ENCODE results near the gene ACTN4. TPM values are rescaled to one million over a fixed set of nuclear protein-coding genes. Genes with fewer than 3 reads are reported as not detected.
A peak's percentile ranks its signal among the peaks of the same experiment; 100 is the strongest.

Gene ACTN4
- total RNA-seq, 1 donor from 2014 or later, result 197 TPM

- TF ChIP-seq, protein P1, sequence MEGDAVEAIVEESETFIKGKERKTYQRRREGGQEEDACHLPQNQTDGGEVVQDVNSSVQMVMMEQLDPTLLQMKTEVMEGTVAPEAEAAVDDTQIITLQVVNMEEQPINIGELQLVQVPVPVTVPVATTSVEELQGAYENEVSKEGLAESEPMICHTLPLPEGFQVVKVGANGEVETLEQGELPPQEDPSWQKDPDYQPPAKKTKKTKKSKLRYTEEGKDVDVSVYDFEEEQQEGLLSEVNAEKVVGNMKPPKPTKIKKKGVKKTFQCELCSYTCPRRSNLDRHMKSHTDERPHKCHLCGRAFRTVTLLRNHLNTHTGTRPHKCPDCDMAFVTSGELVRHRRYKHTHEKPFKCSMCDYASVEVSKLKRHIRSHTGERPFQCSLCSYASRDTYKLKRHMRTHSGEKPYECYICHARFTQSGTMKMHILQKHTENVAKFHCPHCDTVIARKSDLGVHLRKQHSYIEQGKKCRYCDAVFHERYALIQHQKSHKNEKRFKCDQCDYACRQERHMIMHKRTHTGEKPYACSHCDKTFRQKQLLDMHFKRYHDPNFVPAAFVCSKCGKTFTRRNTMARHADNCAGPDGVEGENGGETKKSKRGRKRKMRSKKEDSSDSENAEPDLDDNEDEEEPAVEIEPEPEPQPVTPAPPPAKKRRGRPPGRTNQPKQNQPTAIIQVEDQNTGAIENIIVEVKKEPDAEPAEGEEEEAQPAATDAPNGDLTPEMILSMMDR (IDR thresholded peaks at IDR 0.05), result no peak
- intact Hi-C loops (cut with micrococcal nuclease), result loop anchor here (1.0 to 10.0 kb wide), 12 partner anchors 16 to 711 kb away; partner anchors contain the start of genes ACTN4, DPF1, FAM98C and MRPS12
- POLR2A ChIA-PET, result interaction anchor here (0.6 to 3.9 kb wide), 29 partner anchors 8 to 817 kb away, joined by 3 to 45 read pairs (median 7); partner anchors contain the start of genes ACTN4, FAM98C, MRPS12 and NFKBIB
- DNase-seq (peak; percentile 97), ATAC-seq (ENCODE audit: low read depth) (peak; percentile 28)
- Mint-ChIP-seq H3K36me3 (ENCODE audit: low read depth) (peaks cover 66% of the 10 kb centered on the region), H3K4me3 (peak within 1 kb of the TSS; percentile 100), H3K9me3 (no peaks in the 10 kb centered on the region), H3K4me1 (peaks cover 53% of the 10 kb centered on the region), H3K27ac (peak within 1 kb of the TSS; percentile 97), H3K27me3 (no peaks in the 10 kb centered on the region)
- CTCF ChIA-PET, result interaction anchor here (0.9 to 4.7 kb wide), 7 partner anchors 18 to 312 kb away, joined by 3 to 49 read pairs (median 7); partner anchors contain the start of genes CATSPERG, FAM98C, MRPS12 and SARS2
Observed at GRCh38 chr19:38618590-38619360, 28.7 kb upstream of the ACTN4 start, which contains the start of gene EIF3K. TSS of gene EIF3K (plus strand) at chr19:38619188. CDS start at chr19:38619269, 81 bp downstream.

DNA sequence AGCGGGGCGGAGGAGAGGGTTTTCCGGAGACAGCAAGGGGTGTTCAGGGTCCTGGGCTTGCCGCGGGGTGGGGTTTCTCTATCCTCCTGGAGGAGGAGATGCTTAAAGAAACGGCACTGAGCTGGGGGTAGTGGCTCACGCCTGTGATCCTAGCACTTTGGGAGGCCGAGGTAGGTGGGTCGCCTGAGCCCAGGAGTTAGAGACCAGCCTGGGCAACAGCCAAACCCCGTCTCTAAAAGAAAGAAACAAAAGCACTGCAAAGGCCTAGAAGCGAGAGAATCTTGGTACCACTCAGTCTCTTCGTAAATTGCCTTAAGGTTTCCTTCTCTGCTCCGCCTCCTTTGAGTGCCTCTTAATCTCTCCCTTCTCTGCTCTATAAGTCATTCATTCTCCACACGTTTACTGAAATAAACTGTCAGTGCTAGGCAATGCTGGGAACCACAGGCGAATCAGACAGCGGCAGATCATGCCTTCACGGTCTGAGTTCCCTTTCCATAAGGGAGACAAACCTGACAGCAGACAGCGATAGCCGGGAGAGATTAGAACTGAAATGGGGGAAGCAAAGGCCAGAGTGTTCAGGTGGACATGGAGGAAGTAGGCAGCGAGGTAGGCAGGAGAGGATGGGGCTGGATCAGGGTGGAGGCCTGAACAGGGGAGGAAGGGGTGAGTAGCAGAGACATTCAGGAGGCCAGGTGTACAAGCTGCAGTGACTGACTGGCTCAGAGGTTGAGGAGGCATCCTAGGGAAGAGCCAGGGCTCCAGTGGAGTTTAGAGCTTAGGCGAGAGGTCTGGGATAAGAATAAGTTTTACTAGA is 27.9 kb upstream of the ACTN4 start:
- H3K4me3 Mint-ChIP-seq, result peak overlapping the region; percentile 100
- H3K36me3 Mint-ChIP-seq (ENCODE audit: low read depth), result peaks cover 68% of the 10 kb centered on the region
- DNase-seq (no peak), ATAC-seq (ENCODE audit: low read depth) (no peak)
- intact Hi-C loops (cut with micrococcal nuclease), result loop anchor here (1.0 to 10.0 kb wide), 6 partner anchors 15 to 395 kb away; partner anchors contain the start of genes ACTN4, DPF1, NFKBIB and PSMD8
- TF ChIP-seq, protein P1 (IDR thresholded peaks at IDR 0.05), result no peak
- H3K4me1 Mint-ChIP-seq, result peaks cover 47% of the 10 kb centered on the region
- ChIA-PET POLR2A (interaction anchor here (0.6 to 3.9 kb wide), 22 partner anchors 8 to 816 kb away, joined by 3 to 45 read pairs (median 9); partner anchors contain the start of genes ACTN4, FAM98C, MRPS12 and NFKBIB), CTCF (interaction anchor here (1.0 to 4.7 kb wide), 3 partner anchors 17 to 284 kb away, joined by 3 to 49 read pairs (median 16); partner anchors contain the start of genes CATSPERG and FAM98C)
- no peaks in the 10 kb centered on the region for H3K9me3 Mint-ChIP-seq
- H3K27ac Mint-ChIP-seq, result peak overlapping the region; percentile 97
- H3K27me3 Mint-ChIP-seq, result no peaks in the 10 kb centered on the region

DNA sequence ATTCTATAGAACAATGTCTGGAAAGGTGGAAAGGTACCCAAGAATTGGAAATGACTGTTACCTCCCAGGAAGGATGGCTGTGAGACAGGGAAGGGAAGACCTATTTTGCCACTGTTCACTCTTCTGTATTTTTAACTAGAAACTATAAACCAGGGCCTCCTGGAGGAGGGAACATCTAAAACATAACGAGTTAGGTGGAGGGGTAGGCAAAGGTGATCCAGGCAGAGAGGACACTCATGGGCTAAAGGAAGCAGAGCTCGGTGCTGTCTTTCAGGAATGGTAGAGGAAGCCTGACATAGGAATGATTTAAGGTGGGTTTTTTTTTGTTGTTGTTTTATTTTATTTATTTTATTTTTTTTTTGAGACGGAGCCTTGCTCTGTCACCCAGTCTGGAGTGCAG is 22.6 kb upstream of the ACTN4 start:
- no peaks in the 10 kb centered on the region for H3K27me3 Mint-ChIP-seq
- TF ChIP-seq, protein P1 (IDR thresholded peaks at IDR 0.05), result no peak
- peaks cover 7% of the 10 kb centered on the region for H3K4me1 Mint-ChIP-seq
- DNase-seq (no peak), ATAC-seq (ENCODE audit: low read depth) (no peak)
- POLR2A ChIA-PET, result interaction anchor here (0.6 to 1.7 kb wide), 3 partner anchors 16 to 251 kb away, joined by 3 to 11 read pairs (median 3); partner anchors contain the start of genes ACTN4 and PSMD8
- intact Hi-C loops (cut with micrococcal nuclease), result no loop called here
- CTCF ChIA-PET, result interaction anchor here (0.7 to 2.0 kb wide), 2 partner anchors 10 to 80 kb away, joined by 3 to 10 read pairs; no protein-coding TSS in a partner anchor
- H3K9me3 Mint-ChIP-seq, result no peaks in the 10 kb centered on the region
- H3K4me3 Mint-ChIP-seq, result no peak overlapping the region
- no peak overlapping the region for H3K27ac Mint-ChIP-seq
- peaks cover 87% of the 10 kb centered on the region for H3K36me3 Mint-ChIP-seq (ENCODE audit: low read depth)

GRCh38 chr19:38626401-38626800 is 21.0 kb upstream of the ACTN4 start:
- CTCF ChIA-PET, result interaction anchor here (2.0 kb wide), 1 partner anchor 8 kb away, joined by 10 read pairs; no protein-coding TSS in a partner anchor
- no peak overlapping the region for H3K4me3 Mint-ChIP-seq
- POLR2A ChIA-PET, result no interaction called here
- intact Hi-C loops (cut with micrococcal nuclease), result no loop called here
- H3K36me3 Mint-ChIP-seq (ENCODE audit: low read depth), result peaks cover 91% of the 10 kb centered on the region
- ATAC-seq (ENCODE audit: low read depth) (no peak), DNase-seq (no peak)
- no peak overlapping the region for H3K27ac Mint-ChIP-seq
- TF ChIP-seq, protein P1 (IDR thresholded peaks at IDR 0.05), result no peak
- no peaks in the 10 kb centered on the region for H3K9me3 Mint-ChIP-seq
- H3K4me1 Mint-ChIP-seq, result peaks cover 2% of the 10 kb centered on the region
- H3K27me3 Mint-ChIP-seq, result no peaks in the 10 kb centered on the region
